Measurements from ENCODE around the gene ARHGAP24.
"Not testable (repeated sequence)": the region's sequence is repeated elsewhere in the genome, so short reads cannot be mapped to it uniquely, and the experiment has no call there.

ARHGAP24 gene

GRCh38 chr4:85818700-85819099 is 343.8 kb downstream of the ARHGAP24 start:
- DNase-seq (ENCODE audit: low read depth): no peak

GRCh38 chr4:85820101-85820500 is 345.2 kb downstream of the ARHGAP24 start:
- DNase-seq (ENCODE audit: low read depth): not testable (repeated sequence)

GRCh38 chr4:85821688-85822455 is 346.9 kb downstream of the ARHGAP24 start:
- DNase-seq (ENCODE audit: low read depth): no peak

- no peak for DNase-seq (ENCODE audit: low read depth)
Observed at GRCh38 chr4:85823295-85823694, 348.3 kb downstream of the ARHGAP24 start.

DNA sequence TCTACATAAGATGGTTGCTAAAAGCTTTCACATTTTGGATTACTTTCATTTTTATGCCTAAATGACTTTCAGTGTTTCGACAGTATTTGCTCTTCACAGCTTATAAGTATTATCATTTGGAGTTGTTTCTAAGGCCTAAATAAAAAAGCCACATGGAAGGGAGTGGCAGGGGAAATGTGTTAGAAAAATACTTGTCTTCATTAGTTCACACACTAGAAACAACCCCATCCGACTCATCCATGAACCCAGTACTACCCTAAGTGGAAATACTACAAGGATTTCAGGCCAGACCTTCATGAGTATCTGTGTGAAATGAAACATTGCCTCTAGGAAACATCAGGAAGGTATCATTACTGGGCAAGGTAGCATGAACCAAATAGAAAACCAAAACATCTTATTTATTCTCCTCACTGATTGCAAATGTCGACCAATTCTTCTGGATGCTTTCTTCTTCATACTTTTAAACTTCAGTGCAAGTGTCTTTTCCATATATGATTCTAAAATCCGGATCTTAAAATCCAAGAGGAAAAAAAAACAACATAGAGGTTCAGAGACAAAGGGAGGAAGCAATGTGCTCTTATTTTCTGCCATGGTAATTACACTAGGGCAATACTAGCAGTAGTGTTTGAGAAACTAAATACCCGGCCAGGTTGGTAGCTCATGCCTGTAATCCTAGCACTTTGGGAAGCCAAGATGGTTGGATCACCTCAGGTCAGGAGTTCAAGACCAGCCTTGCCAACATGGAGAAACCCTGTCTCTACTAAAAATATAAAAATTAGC is 349.4 kb downstream of the ARHGAP24 start:
- DNase-seq (ENCODE audit: low read depth): no peak

DNA sequence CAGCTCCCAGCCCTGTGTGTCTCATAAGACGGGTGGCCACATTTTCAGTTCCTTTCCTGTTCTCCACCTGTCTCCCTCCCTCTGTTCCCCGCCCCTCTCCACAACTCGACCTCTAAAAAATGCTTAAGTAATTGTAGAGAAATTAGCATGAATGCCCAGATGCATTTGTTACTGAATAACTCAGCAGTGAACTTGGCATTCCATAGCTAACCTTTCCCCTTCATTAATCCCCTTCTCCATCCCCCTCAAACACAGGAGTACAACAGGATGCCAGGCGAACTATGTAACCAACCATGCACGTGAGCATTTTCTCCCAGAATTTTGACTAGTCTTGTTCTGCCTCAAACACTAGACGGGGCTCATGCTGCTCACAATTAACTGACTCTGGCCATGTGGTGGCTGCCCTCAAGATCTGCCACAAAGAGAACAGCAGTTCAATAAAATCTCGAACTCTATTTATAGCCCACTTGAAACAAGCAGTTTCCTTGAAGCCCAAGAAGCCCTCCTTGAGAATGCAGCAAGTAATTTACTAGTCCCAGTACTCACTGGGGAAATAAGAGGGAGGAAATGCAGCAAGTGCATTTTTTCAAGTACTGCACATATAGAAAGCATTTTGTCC is 351.2 kb downstream of the ARHGAP24 start:
- DNase-seq (ENCODE audit: low read depth): no peak

GRCh38 chr4:85828027-85828890 is 353.3 kb downstream of the ARHGAP24 start:
- no peak for DNase-seq (ENCODE audit: low read depth)

GRCh38 chr4:85829276-85830051 is 354.5 kb downstream of the ARHGAP24 start:
- DNase-seq (ENCODE audit: low read depth): no peak

GRCh38 chr4:85831647-85832046 is 356.7 kb downstream of the ARHGAP24 start:
- no peak for DNase-seq (ENCODE audit: low read depth)

DNA sequence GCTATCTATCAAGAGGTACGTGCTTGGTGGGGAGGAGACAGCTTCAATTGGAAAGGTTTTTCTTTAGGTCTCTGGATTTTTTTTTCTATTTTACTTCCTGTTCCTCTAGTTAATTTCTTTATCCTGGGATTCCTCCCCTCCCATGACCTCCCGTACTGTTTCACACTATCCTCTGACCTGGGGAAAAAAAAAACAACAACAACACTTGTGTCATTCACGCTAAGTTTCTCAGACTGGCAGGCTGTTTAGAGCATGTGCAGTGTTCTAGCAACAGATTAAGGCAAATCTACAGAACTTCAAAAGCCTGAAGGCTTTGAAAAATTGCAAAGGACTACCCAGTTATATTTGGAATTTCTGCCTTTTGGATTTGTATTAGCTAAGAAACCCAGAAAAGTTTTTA is 358.4 kb downstream of the ARHGAP24 start:
- no peak for DNase-seq (ENCODE audit: low read depth)

DNA sequence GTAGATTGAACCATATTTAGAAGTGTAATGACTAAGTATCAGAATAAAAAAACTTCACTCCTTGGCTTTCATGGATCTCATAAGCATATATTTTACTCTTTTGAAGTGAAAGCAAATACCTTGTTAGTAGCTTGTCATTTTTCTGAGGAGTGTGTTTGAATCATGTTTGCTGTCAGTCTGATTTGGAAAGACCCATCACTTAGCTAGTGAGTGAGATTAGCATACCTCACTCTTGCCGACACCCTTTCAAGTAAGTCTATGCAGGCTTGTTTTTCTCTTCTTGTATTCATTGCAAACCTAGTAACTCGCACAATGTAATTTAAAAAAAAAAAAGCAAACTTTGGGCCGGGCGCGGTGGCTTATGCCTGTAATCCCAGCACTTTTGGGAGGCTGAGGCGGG is 360.0 kb downstream of the ARHGAP24 start:
- DNase-seq (ENCODE audit: low read depth): no peak

DNA sequence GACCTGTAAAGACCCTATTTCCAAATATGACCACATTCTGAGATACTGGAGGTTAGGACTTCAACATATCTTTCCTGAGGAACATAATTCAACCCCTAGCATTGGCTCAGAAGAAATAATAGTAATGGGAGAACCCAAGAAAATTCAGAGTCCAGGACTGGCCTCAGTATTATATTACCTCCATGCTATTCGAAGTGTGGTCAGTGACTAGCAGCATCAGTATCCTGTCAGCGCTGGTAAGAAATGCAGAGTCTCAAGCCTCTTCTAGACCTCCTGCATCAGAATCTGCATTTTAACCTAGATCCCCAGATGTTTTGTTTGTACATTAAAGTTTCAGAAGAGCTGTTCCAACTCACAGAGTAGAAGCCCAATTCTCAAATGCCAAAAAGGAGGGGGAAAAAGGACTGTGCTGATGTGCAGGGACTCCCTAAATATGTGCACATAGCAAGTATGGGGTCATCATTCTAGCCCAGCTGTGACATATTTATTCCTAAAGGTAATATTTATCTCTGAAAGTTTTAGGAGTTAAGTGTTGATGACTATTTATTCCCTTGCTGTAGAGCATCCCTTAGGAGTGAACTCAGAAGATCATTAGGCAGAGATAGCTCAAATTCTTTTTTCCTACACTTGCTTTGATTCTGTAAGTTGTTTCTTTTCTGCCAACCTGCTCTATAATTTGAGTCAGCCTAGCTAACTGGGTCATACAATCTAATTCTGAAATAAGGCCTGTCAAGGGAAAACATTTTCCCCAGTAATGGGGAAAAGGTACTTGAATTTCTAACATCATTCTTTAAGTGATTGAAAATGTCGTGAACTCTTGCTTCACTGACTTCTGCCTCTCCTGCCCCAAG is 361.9 kb downstream of the ARHGAP24 start:
- DNase-seq (ENCODE audit: low read depth): no peak

DNA sequence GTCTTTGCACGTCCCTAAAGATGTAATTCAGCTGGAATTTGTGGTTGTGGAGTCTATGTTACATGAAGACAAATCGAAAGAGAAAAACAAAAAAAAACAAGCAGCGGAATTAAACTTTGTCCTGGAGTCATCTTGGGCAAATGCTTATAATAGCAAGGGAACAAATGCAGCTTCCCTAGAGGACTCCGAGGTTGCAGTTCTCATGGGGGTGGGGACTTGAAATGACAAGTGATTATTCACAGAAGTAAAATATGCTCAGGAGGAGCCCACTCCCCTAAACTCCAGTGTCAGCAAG is 362.4 kb downstream of the ARHGAP24 start:
- DNase-seq (ENCODE audit: low read depth): no peak

- DNase-seq (ENCODE audit: low read depth): not testable (repeated sequence)
Observed at GRCh38 chr4:85839981-85840451, 365.1 kb downstream of the ARHGAP24 start.

DNA sequence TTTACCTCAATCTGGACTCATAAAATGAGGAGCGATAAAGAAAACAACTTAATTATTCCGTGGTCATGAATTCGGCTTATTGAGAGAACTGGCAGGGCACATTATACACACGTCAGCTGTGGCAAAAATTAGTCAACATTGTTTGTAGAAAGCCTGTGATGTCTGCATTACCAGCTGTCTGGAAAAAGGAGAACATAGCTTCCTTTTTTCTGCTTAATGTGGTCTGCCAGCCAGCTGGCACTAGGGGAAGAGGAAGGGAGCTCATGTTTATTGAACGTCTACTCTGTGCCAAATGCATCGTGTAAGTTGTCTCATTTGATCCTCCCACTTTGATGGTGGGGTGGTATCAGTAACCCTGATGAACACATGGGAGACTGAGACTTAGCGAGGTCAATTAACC is 367.6 kb downstream of the ARHGAP24 start:
- no peak for DNase-seq (ENCODE audit: low read depth)

- not testable (repeated sequence) for DNase-seq (ENCODE audit: low read depth)
Observed at GRCh38 chr4:85853740-85854139, 378.8 kb downstream of the ARHGAP24 start.

GRCh38 chr4:85854546-85854945 is 379.6 kb downstream of the ARHGAP24 start:
- DNase-seq (ENCODE audit: low read depth): no peak

DNA sequence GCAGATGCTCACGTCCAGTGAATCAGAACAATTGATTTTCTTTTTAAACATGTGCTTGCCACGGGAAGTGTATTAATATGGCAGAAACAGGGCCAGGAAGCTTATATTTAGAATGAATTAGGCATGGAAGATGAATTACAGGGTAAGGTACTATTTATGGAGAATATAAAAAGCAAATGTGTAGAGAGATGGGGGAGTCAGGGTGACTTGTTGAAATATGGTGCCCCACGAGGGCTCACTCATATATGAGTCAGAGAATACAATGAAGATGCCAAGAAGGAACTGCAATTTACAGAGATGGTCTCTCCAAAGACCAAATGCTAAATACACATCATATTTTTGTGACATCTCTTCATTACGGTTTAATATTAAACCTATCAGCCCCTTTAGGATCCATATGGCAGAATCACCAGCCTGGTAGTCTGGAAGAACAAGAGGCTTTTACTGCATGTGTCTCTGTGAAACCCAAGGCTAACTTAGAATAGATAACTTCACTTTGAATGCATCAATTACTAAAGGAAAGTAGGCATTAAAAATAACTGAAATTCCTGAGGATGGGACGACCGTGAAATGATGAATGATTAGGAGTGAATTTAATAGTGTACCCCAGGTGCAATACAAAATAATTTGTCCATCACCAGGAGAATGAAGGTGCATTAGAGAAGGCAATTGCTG is 385.3 kb downstream of the ARHGAP24 start:
- DNase-seq (ENCODE audit: low read depth): no peak

DNA sequence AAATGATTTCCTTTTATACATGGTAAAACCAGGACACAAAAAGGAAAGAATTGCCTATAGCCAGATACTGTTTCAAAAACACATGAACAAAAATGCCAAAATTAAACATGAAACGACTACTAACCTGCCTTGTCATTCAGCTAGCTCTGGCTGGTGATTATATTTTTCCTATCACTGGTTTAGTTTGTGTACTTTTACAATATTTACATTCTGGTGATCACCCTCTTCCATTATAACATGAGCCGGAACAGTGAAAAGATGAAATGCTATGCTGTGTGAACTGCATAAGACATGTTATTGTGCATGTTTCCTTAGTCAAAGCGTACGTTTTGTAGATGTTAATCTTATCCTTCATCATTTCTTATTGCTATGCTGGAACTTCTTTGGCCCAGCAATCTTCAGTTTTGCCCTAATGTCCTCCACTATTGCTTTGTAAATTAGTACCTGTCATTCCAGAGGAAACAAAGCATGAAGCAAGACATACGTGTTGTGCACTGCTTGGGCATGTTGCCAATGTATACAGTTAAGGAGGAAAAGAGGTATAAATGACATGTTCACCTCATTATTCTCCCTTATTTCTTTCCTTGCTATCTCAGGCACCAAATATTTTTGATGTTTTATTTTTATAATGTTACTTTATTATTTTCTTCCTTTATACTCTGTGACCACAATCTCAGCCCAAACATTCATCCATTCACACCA is 386.3 kb downstream of the ARHGAP24 start:
- DNase-seq (ENCODE audit: low read depth): no peak
